DND-41 (cell line): ENCODE measurements around the gene PNPT1.

Source experiments
- EZH2 ChIP-seq: IDR thresholded peaks from 3 replicates; pipeline ENCODE4 v1.6.1; 2012; ENCODE audit warnings: borderline replicate concordance, low read depth, mild to moderate bottlenecking, moderate library complexity, low read length, inconsistent platforms; ENCODE audit not compliant: severe bottlenecking
- TF ChIP-seq, protein P1 (sequence below): IDR thresholded peaks from 2 replicates; pipeline ENCODE4 v1.5.1; 2012; ENCODE audit warnings: borderline replicate concordance, low read length, moderate library complexity, mild to moderate bottlenecking; ENCODE audit not compliant: poor library complexity, severe bottlenecking; ENCODE audit errors: extremely low read depth

GRCh38 chr2:55590810-55591440 lies 102.7 kb downstream of the PNPT1 start:
- TF ChIP-seq, protein P1, sequence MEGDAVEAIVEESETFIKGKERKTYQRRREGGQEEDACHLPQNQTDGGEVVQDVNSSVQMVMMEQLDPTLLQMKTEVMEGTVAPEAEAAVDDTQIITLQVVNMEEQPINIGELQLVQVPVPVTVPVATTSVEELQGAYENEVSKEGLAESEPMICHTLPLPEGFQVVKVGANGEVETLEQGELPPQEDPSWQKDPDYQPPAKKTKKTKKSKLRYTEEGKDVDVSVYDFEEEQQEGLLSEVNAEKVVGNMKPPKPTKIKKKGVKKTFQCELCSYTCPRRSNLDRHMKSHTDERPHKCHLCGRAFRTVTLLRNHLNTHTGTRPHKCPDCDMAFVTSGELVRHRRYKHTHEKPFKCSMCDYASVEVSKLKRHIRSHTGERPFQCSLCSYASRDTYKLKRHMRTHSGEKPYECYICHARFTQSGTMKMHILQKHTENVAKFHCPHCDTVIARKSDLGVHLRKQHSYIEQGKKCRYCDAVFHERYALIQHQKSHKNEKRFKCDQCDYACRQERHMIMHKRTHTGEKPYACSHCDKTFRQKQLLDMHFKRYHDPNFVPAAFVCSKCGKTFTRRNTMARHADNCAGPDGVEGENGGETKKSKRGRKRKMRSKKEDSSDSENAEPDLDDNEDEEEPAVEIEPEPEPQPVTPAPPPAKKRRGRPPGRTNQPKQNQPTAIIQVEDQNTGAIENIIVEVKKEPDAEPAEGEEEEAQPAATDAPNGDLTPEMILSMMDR: no peak
- TF ChIP-seq EZH2: no peak
